Ishikawa (cell line): Measurements from ENCODE around the gene MAML2.

Experiments used
- CEBPB ChIP-seq: IDR thresholded peaks from 2 replicates; pipeline ENCODE4 v1.6.1; 2012
- CREB1 ChIP-seq: IDR thresholded peaks from 2 replicates; pipeline ENCODE4 v1.6.1; 2012; ENCODE audit warnings: low read depth
- EGR1 ChIP-seq: IDR thresholded peaks from 2 replicates; pipeline ENCODE4 v1.6.1; 2012
- EP300 ChIP-seq: IDR thresholded peaks from 2 replicates; pipeline ENCODE4 v1.6.1; 2012; ENCODE audit warnings: borderline replicate concordance
- FOXM1 ChIP-seq: IDR thresholded peaks from 2 replicates; pipeline ENCODE4 v1.6.1; 2012; ENCODE audit warnings: low read depth, borderline replicate concordance
- NFIC ChIP-seq: IDR thresholded peaks from 2 replicates; pipeline ENCODE4 v1.6.1; 2012
- RAD21 ChIP-seq: IDR thresholded peaks from 2 replicates; pipeline ENCODE4 v1.6.1; 2012; ENCODE audit warnings: low read depth
- TAF1 ChIP-seq: IDR thresholded peaks from 2 replicates; pipeline ENCODE4 v1.6.1; 2012; ENCODE audit warnings: low read depth, mild to moderate bottlenecking
- TCF12 ChIP-seq: IDR thresholded peaks from 2 replicates; pipeline ENCODE4 v1.6.1; 2012; ENCODE audit warnings: low read depth
- TEAD4 ChIP-seq: IDR thresholded peaks from 2 replicates; pipeline ENCODE4 v1.6.1; 2012
- YY1 ChIP-seq: IDR thresholded peaks from 2 replicates; pipeline ENCODE4 v1.6.1; 2012; ENCODE audit warnings: low read depth
- ZBTB7A ChIP-seq: IDR thresholded peaks from 2 replicates; pipeline ENCODE4 v1.6.1; 2012; ENCODE audit warnings: low read depth
- TF ChIP-seq, protein P1 (sequence below): IDR thresholded peaks from 2 replicates; pipeline ENCODE4 v1.6.1; 2012
- TF ChIP-seq, protein P2 (sequence below): IDR thresholded peaks from 2 replicates; pipeline ENCODE4 v1.6.1; 2012
- TF ChIP-seq, protein P3 (sequence below): IDR thresholded peaks from 2 replicates; pipeline ENCODE4 v1.6.1; 2012; ENCODE audit warnings: low read depth, mild to moderate bottlenecking

The MAML2 gene

DNA sequence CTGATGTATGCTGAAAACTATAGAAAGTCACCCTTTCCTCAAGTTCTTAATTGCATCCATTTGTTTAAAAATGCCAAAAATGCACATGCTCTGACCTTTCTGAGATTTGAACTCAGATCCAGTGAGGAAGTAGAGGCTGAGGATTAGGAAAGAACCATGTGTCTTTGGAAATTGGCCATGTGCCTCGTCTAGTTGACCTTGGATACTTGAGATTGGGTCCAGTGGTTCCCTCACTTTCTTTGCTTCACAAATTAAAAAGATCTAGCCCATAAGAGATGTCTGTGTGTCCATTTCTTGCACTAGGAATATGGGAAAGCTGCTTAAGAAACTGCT is 128.3 kb downstream of the MAML2 start:
- TF ChIP-seq, protein P1, sequence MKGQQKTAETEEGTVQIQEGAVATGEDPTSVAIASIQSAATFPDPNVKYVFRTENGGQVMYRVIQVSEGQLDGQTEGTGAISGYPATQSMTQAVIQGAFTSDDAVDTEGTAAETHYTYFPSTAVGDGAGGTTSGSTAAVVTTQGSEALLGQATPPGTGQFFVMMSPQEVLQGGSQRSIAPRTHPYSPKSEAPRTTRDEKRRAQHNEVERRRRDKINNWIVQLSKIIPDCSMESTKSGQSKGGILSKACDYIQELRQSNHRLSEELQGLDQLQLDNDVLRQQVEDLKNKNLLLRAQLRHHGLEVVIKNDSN: no peak
- no peak for TF ChIP-seq RAD21
- TF ChIP-seq, protein P2, sequence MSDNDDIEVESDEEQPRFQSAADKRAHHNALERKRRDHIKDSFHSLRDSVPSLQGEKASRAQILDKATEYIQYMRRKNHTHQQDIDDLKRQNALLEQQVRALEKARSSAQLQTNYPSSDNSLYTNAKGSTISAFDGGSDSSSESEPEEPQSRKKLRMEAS: no peak
- no peak for TF ChIP-seq YY1
- TF ChIP-seq CEBPB: no peak
- TF ChIP-seq EP300: no peak
- no peak for TF ChIP-seq TAF1
- TF ChIP-seq, protein P3, sequence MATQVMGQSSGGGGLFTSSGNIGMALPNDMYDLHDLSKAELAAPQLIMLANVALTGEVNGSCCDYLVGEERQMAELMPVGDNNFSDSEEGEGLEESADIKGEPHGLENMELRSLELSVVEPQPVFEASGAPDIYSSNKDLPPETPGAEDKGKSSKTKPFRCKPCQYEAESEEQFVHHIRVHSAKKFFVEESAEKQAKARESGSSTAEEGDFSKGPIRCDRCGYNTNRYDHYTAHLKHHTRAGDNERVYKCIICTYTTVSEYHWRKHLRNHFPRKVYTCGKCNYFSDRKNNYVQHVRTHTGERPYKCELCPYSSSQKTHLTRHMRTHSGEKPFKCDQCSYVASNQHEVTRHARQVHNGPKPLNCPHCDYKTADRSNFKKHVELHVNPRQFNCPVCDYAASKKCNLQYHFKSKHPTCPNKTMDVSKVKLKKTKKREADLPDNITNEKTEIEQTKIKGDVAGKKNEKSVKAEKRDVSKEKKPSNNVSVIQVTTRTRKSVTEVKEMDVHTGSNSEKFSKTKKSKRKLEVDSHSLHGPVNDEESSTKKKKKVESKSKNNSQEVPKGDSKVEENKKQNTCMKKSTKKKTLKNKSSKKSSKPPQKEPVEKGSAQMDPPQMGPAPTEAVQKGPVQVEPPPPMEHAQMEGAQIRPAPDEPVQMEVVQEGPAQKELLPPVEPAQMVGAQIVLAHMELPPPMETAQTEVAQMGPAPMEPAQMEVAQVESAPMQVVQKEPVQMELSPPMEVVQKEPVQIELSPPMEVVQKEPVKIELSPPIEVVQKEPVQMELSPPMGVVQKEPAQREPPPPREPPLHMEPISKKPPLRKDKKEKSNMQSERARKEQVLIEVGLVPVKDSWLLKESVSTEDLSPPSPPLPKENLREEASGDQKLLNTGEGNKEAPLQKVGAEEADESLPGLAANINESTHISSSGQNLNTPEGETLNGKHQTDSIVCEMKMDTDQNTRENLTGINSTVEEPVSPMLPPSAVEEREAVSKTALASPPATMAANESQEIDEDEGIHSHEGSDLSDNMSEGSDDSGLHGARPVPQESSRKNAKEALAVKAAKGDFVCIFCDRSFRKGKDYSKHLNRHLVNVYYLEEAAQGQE: no peak
- no peak for TF ChIP-seq EGR1
- no peak for TF ChIP-seq FOXM1
- TF ChIP-seq ZBTB7A: no peak
- no peak for TF ChIP-seq NFIC
- no peak for TF ChIP-seq TCF12

DNA sequence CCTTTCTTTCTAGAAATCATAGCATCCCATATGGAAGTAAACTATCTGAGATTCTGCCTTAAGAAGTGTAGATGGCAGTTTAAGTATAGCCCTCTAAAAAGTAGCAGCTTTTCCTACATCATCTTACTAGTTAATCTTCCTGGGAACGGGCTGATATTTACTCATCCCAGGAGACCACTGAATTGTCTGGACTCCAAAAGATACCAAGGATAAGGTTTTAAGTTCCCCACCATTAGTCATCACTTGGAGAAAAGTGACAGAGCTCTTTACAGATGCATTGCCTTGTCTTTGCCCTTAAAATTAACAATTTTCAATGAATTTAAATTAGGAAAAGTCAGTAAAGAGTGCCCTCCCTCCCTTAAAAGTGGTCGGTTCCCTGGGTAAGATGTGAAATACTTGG is 129.5 kb downstream of the MAML2 start:
- TF ChIP-seq TAF1: no peak
- no peak for TF ChIP-seq EGR1
- no peak for TF ChIP-seq YY1
- no peak for TF ChIP-seq TEAD4
- TF ChIP-seq, protein P2: no peak
- no peak for TF ChIP-seq CEBPB
- TF ChIP-seq ZBTB7A: no peak
- TF ChIP-seq CREB1: no peak
- TF ChIP-seq, protein P3: no peak
- no peak for TF ChIP-seq NFIC
- TF ChIP-seq EP300: no peak
- TF ChIP-seq FOXM1: no peak

DNA sequence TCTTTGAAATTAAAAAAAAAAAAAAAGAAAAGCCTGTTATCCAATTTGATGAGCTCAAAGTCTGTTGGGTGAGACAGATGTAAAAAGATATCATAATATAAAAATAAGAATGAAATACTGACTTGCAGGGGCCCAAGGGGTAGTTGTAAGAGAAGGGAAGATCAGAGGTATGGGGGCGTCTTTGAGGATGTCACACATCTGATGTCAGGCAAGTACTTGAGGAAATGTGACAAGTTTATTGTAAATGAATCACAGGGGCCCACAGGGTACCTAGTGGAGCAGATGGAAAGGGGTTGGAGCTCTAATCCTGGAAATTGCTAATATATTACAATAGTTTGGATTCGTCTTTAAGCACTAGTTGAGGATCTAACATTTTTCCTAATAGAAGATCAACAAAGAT is 131.6 kb downstream of the MAML2 start:
- TF ChIP-seq RAD21: no peak
- TF ChIP-seq EGR1: no peak
- TF ChIP-seq NFIC: no peak
- TF ChIP-seq FOXM1: no peak
- TF ChIP-seq YY1: no peak
- TF ChIP-seq, protein P2: no peak
- no peak for TF ChIP-seq EP300
- TF ChIP-seq, protein P3: no peak
- no peak for TF ChIP-seq ZBTB7A
- TF ChIP-seq TAF1: no peak
- no peak for TF ChIP-seq CREB1
- TF ChIP-seq CEBPB: no peak
- TF ChIP-seq, protein P1: no peak
- no peak for TF ChIP-seq TCF12
- TF ChIP-seq TEAD4: no peak

DNA sequence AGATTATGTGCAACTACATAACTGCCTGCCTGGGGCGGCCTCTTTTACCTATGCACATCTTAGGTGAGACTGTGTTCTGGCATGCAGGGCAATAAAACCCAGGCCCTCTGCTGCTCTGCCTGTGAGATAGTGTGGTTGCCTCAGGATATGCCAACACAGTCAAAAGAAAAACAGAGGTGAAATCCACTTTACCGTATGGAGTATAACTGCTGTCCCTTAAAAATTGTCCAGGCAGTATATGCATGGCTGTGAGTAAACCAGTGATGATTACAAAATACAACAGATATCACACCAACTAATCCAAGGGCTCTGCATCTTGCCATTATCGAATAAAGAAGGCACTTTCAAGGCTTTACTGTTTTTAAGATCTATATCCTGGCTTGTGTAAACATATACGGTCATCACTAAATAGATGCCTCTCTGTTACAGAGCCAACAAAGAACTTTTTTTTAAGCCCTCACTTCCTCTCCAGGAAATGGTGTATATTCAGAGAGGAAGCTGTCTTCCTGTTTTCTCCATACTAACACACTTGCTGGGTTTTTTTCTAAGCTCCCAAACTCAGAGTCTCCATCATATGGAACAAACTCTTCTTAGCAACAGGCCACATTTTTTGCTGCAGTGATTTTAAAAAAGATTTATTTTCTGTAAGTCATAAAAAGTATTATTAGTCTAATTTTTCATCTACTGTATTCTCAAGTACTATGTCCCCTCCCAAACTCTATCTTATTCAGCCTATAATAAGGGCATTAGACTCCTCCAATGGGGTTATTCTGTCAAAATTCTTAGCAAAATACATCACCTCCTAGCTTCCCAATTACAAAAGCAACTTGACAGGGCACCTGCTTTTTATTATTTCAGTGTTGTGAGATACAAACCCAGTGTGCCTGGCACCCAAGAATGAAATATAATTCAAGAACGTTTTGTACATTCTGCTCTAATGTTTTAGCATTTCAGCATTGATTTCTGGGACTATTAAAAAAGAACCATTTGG is 135.2 kb downstream of the MAML2 start:
- no peak for TF ChIP-seq NFIC
- TF ChIP-seq FOXM1: no peak
- TF ChIP-seq YY1: no peak
- no peak for TF ChIP-seq CREB1
- no peak for TF ChIP-seq TAF1
- no peak for TF ChIP-seq RAD21
- TF ChIP-seq EGR1: no peak
- TF ChIP-seq TEAD4: no peak
- TF ChIP-seq EP300: no peak
- TF ChIP-seq TCF12: no peak
